SK-N-SH treated with all-trans-retinoic acid at 6 μM for 48 hours (cell line): ENCODE measurements around the gene ANO6.

Experiments used
- ATAC-seq: fragments of 200-7000 bp; cut with Tn5 transposase; 3 replicates; pipeline ENCODE4 v1.9.1; 2020; ENCODE audit warnings: mild to moderate bottlenecking, moderate library complexity
- CSDC2 ChIP-seq: fragments of 250-450 bp; sonication (Bioruptor Pico); IDR thresholded peaks from 2 replicates; pipeline ENCODE4 v1.5.0; 2020; ENCODE audit warnings: mild to moderate bottlenecking, moderate library complexity
- CSRNP3 ChIP-seq: fragments of 250-450 bp; sonication (Bioruptor Pico); IDR thresholded peaks from 2 replicates; pipeline ENCODE4 v1.5.1; 2021; ENCODE audit warnings: mild to moderate bottlenecking, moderate library complexity
- ESRRG ChIP-seq: fragments of 250-450 bp; sonication (Bioruptor Pico); IDR thresholded peaks from 2 replicates; pipeline ENCODE4 v1.6.1; 2021; ENCODE audit warnings: mild to moderate bottlenecking
- ISL1 ChIP-seq: fragments of 250-450 bp; sonication (Bioruptor Pico); IDR thresholded peaks from 2 replicates; pipeline ENCODE4 v2.1.2; 2022; ENCODE audit warnings: mild to moderate bottlenecking, moderate library complexity
- OSR1 ChIP-seq: fragments of 250-450 bp; sonication (Bioruptor Pico); IDR thresholded peaks from 2 replicates; pipeline ENCODE4 v1.8.0; 2022; ENCODE audit warnings: moderate library complexity, mild to moderate bottlenecking, inconsistent platforms
- PATZ1 ChIP-seq: fragments of 250-450 bp; sonication (Bioruptor Pico); IDR thresholded peaks from 2 replicates; pipeline ENCODE4 v1.8.0; 2020; ENCODE audit warnings: mild to moderate bottlenecking, moderate library complexity, borderline replicate concordance
- POU6F1 ChIP-seq: fragments of 250-450 bp; sonication (Bioruptor Pico); IDR thresholded peaks from 2 replicates; pipeline ENCODE4 v1.8.0; 2021; ENCODE audit warnings: low read depth, mild to moderate bottlenecking, moderate library complexity, borderline replicate concordance
- PPARA ChIP-seq: fragments of 250-450 bp; sonication (Bioruptor Pico); IDR thresholded peaks from 2 replicates; pipeline ENCODE4 v1.5.0; 2020; ENCODE audit warnings: mild to moderate bottlenecking, borderline replicate concordance
- RARB ChIP-seq: fragments of 250-450 bp; sonication (Bioruptor Pico); IDR thresholded peaks from 2 replicates; pipeline ENCODE4 v1.8.0; 2021; ENCODE audit warnings: mild to moderate bottlenecking, moderate library complexity
- SNAI2 ChIP-seq: fragments of 250-450 bp; sonication (Bioruptor Pico); IDR thresholded peaks from 2 replicates; pipeline ENCODE4 v1.5.0; 2020; ENCODE audit warnings: mild to moderate bottlenecking, moderate library complexity
- TCF4 ChIP-seq: fragments of 250-450 bp; sonication (Bioruptor Pico); IDR thresholded peaks from 2 replicates; pipeline ENCODE4 v1.8.0; 2021; ENCODE audit warnings: mild to moderate bottlenecking, moderate library complexity, borderline replicate concordance
- TSHZ2 ChIP-seq: fragments of 250-450 bp; sonication (Bioruptor Pico); IDR thresholded peaks from 2 replicates; pipeline ENCODE4 v1.5.0; 2020; ENCODE audit warnings: mild to moderate bottlenecking, moderate library complexity
- ZC3H10 ChIP-seq: fragments of 250-450 bp; sonication (Bioruptor Pico); IDR thresholded peaks from 2 replicates; pipeline ENCODE4 v1.5.1; 2021; ENCODE audit warnings: mild to moderate bottlenecking, moderate library complexity
- ZFP3 ChIP-seq: fragments of 250-450 bp; sonication (Bioruptor Pico); IDR thresholded peaks from 2 replicates; pipeline ENCODE4 v1.5.0; 2020; ENCODE audit warnings: mild to moderate bottlenecking, moderate library complexity
- ZFP30 ChIP-seq: fragments of 450-650 bp; formaldehyde crosslinking; IDR thresholded peaks from 2 replicates; pipeline ENCODE4 v1.5.0; 2022; ENCODE audit warnings: mild to moderate bottlenecking, moderate library complexity
- ZNF565 ChIP-seq: fragments of 450-650 bp; formaldehyde crosslinking; conservative IDR thresholded peaks from 2 replicates; pipeline ENCODE4 v1.5.0; 2020; ENCODE audit warnings: low read depth, mild to moderate bottlenecking, moderate library complexity
- ZNF70 ChIP-seq: fragments of 450-650 bp; formaldehyde crosslinking; IDR thresholded peaks from 2 replicates; pipeline ENCODE4 v1.5.0; 2020; ENCODE audit warnings: mild to moderate bottlenecking, moderate library complexity
- ZNF8 ChIP-seq: fragments of 450-650 bp; formaldehyde crosslinking; IDR thresholded peaks from 2 replicates; pipeline ENCODE4 v1.5.0; 2020; ENCODE audit warnings: mild to moderate bottlenecking, moderate library complexity

The ANO6 gene

GRCh38 chr12:45205165-45205825, 10.6 kb upstream of the ANO6 start:
- no peak for ATAC-seq
- TF ChIP-seq ZFP3 (CRISPR knock-in tag) (no peak), OSR1 (no peak), ESRRG (CRISPR knock-in tag) (no peak), CSRNP3 (CRISPR knock-in tag) (no peak), ZNF565 (no peak), ZNF70 (no peak), ZNF8 (CRISPR knock-in tag) (no peak), SNAI2 (CRISPR knock-in tag) (no peak), CSDC2 (no peak), PPARA (CRISPR knock-in tag) (no peak), TSHZ2 (CRISPR knock-in tag) (no peak), ZC3H10 (CRISPR knock-in tag) (no peak), RARB (CRISPR knock-in tag) (no peak), POU6F1 (no peak)

- TF ChIP-seq POU6F1 (no peak), ESRRG (CRISPR knock-in tag) (no peak), TCF4 (no peak), ZNF8 (CRISPR knock-in tag) (no peak), SNAI2 (CRISPR knock-in tag) (no peak), ISL1 (CRISPR knock-in tag) (no peak), RARB (CRISPR knock-in tag) (no peak), PATZ1 (CRISPR knock-in tag) (no peak), OSR1 (no peak), PPARA (CRISPR knock-in tag) (no peak), ZFP3 (CRISPR knock-in tag) (no peak), ZFP30 (CRISPR knock-in tag) (no peak), ZC3H10 (CRISPR knock-in tag) (no peak), CSRNP3 (CRISPR knock-in tag) (no peak), ZNF565 (no peak)
- ATAC-seq: no peak
These were observed 7.0 kb upstream of the ANO6 start for GRCh38 chr12:45208604-45209487.
